ENCODE data around the gene SST.

The SST gene

DNA sequence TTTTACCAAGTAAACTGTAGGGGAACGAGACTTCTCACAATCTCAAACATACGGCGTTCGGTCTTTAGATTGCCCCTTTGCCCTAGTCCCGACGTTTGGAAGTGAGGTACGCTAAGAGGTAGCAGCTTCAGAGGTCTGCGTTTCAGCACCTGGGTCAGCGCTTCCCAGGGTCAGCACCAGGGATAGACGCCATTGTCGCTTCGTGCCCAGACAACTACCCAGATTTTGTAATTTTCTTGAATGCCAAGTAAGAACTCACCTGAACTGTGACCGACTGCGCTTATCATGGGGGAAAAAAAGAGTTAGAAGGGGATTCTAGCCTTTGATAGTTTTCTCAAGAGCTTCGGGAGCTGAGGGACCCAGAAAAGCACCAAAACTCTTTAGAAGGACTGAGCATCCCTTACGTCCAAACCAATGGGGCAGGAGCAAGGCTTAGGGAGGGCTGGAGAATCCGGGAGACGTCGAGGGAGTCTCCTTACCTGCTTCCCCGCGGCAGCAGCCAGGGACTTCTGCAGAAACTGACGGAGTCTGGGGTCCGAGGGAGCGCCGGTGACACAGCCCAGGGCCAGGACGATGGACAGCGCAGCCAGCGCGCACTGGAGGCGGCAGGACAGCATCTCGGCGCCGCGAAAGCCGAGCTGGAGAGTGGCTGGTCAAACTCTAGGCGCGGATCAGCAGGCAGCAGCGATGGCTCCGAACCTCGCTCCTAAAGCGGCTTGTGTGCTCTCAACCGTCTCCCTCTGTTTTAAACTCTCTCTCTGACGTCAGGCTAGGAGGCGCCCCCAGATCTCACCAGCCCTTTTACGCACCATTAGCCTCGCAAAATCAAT is at the start of gene SST:
Gene SST (minus strand): TSS at position 720 of the 830 bp plus-strand sequence. CDS start 103 bp downstream, at position 617.
- DNase-seq (ENCODE audit: low read depth in 1 of 2, low spot score in 1 of 2), result no peak

GRCh38 chr3:187719628-187720336 is 49.6 kb upstream of the SST start:
- no peak for DNase-seq (ENCODE audit: low read depth in 1 of 2, low spot score in 1 of 2)

DNA sequence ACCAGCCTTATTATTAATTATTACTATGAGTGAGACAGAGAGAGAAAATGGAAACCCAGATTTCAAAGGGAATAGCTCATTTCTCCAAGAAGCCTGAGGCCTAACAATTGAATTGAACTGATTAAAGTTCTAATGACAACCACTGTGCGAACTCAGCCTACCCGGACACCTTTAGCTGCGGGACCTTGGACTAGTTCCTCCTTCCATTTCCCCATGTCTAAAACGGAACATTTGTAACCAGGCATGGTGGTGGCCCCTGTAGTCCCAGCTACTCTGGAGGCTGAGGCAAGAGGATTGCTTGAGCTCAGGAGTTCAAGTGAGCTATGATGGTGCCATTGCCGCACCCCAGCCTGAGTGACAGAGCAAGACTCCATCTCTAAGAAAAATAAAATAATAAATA is 48.6 kb upstream of the SST start:
- DNase-seq (ENCODE audit: low read depth in 1 of 2, low spot score in 1 of 2), result no peak

DNA sequence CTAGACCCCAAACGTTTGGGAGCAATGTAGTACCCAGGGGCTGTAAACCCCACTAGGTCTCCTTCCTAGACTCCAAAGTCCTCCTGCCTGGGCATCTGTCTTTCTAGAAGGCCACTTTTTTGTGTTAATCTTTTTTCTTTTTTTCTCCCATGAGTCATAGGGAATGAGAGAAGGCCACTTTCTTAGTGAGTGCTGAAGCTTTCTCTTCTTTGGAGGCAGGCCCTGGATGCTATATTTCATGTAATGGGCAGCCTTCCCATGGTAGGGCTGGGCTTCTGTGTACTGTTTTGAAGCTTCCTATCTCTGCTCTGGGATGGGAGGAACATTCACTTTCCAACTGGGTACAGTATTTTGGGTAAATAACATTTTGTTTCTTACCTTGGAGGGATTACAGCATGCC is 47.4 kb upstream of the SST start:
- no peak for DNase-seq (ENCODE audit: low read depth in 1 of 2, low spot score in 1 of 2)

- peak; percentile 32 to 42 for DNase-seq (ENCODE audit: low read depth in 1 of 2, low spot score in 1 of 2)
These were observed 44.3 kb upstream of the SST start for GRCh38 chr3:187714404-187714979.

- no peak for DNase-seq (ENCODE audit: low read depth in 1 of 2, low spot score in 1 of 2)
These were observed 43.3 kb upstream of the SST start for GRCh38 chr3:187713504-187713903.

GRCh38 chr3:187709155-187709554 is 39.0 kb upstream of the SST start:
- no peak for DNase-seq (ENCODE audit: low read depth in 1 of 2, low spot score in 1 of 2)

GRCh38 chr3:187708696-187709095 is 38.5 kb upstream of the SST start:
- no peak for DNase-seq (ENCODE audit: low read depth in 1 of 2, low spot score in 1 of 2)

GRCh38 chr3:187706971-187707370 is 36.8 kb upstream of the SST start:
- no peak for DNase-seq (ENCODE audit: low read depth in 1 of 2, low spot score in 1 of 2)

DNA sequence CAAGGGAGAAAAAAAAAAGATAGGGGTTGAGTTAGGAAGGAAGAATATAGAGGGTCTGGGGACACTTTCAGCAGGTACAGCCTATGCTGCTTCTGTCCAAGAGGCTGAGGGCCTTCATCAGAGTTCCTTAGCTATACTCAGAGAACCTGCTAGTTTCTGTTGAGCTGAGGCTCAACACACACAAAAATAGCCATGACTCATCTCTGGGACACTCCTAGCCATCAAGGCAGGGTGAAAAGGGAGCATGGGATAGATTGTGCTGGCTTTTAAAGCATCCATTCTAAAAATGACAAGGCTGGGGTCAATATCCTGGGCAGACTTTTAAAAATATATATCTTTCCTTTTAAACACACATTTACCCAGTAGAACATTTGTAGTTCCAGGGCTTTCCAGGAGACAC is 35.0 kb upstream of the SST start:
- DNase-seq (ENCODE audit: low read depth in 1 of 2, low spot score in 1 of 2), result no peak

GRCh38 chr3:187702507-187703033 is 32.4 kb upstream of the SST start, which contains the start of gene RTP2:
RTP2 (minus strand) TSS chr3:187702557; CDS start chr3:187702128, 429 bp downstream.
- DNase-seq (ENCODE audit: low read depth in 1 of 2, low spot score in 1 of 2), result no peak

- no peak for DNase-seq (ENCODE audit: low read depth in 1 of 2, low spot score in 1 of 2)
These were observed 30.1 kb upstream of the SST start for GRCh38 chr3:187700249-187700648.

- DNase-seq (ENCODE audit: low read depth in 1 of 2, low spot score in 1 of 2), result no peak
These were observed 28.6 kb upstream of the SST start for GRCh38 chr3:187698499-187699399.

- DNase-seq (ENCODE audit: low read depth in 1 of 2, low spot score in 1 of 2), result no peak
These were observed 25.8 kb upstream of the SST start for GRCh38 chr3:187696021-187696420.

DNA sequence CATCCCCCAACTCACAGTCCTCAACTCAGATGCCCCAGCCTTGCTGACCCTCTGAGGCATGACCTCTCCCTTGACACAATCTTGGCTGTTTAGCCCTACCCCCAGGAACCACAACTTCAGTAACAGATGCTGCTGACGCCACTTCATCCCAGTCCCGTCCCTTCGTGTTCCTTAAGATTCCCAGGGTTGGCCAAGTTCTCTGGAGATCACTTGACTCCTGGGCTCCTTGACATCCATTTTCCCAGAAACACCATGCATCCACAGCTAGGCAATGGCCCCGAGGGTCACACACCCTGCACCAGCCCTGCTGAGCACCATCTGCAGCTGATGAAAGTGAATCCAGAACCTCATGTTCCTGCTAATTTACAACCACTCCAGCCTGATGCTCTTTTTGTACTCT is 25.3 kb upstream of the SST start:
- no peak for DNase-seq (ENCODE audit: low read depth in 1 of 2, low spot score in 1 of 2)

DNA sequence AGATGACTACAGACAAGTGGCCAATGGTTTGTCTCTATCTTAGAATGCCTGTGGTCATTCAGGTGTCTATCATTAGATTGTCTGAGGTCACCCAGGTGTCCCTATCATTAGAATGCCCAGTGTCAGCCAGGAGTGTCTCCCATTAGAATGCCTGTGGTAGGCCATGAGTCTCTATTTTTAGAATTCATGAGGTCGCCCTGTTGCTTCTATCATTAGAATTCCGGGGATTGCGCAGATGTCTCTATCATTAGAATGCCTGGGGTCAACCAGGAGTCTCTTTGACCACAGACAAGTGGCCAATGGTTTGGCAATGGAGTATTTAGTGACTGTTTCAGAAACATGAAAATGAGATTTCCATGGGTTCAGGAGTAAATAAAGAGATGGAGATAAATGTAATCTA is 24.6 kb upstream of the SST start:
- DNase-seq (ENCODE audit: low read depth in 1 of 2, low spot score in 1 of 2), result no peak

DNA sequence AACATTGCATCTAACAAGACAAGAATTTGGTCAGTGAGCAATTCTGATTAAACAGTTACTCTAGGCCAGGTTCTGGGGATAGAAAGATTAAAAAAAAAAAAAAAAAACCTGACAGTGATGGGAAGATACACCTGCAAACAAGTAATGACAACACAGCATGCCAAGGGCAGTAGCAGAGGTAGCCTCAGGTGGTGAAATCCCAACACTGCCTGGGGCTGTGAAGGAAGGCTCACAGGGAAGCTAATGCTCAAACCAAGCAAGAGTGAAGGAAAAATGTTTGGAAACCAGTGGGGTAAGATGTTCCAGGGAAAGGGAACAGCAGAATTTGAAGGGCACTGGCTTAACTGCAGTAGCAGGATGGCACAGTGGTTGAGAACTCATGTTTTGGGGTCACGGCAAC is 23.2 kb upstream of the SST start:
- no peak for DNase-seq (ENCODE audit: low read depth in 1 of 2, low spot score in 1 of 2)

GRCh38 chr3:187689984-187690383 is 19.8 kb upstream of the SST start:
- no peak for DNase-seq (ENCODE audit: low read depth in 1 of 2, low spot score in 1 of 2)

- no peak for DNase-seq (ENCODE audit: low read depth in 1 of 2, low spot score in 1 of 2)
These were observed 16.6 kb upstream of the SST start for GRCh38 chr3:187686621-187687273.

GRCh38 chr3:187685948-187686347 is 15.8 kb upstream of the SST start:
- no peak for DNase-seq (ENCODE audit: low read depth in 1 of 2, low spot score in 1 of 2)
